OCI-LY3 (cell line): ENCODE results near the gene PKN3.

Experiments used
- H2AFZ ChIP-seq: fragments of 200-600, 300-600 bp; shearing (Covaris generic); 2 replicates; pipeline ENCODE4 v1.6.0; 2014; ENCODE audit warnings: antibody characterized with exemption, low read depth, low read length
- H3K27ac ChIP-seq: fragments of 200-600, 300-600 bp; sonication (generic); 2 replicates; pipeline ENCODE4 v1.5.1; 2014; ENCODE audit warnings: mild to moderate bottlenecking, low read length, moderate library complexity, mixed read lengths
- H3K27me3 ChIP-seq: fragments of 200-600, 300-600 bp; sonication (generic); 2 replicates; pipeline ENCODE4 v1.6.1; 2014; ENCODE audit warnings: low read depth, low read length, mixed read lengths
- H3K36me3 ChIP-seq: fragments of 200-600, 300-600 bp; sonication (generic); replicated peaks from 2 replicates; pipeline ENCODE3; 2014; ENCODE audit warnings: low read depth, low read length, mixed read lengths
- H3K4me1 ChIP-seq: fragments of 300-600, 200-600 bp; sonication (generic); 2 replicates; pipeline ENCODE4 v1.6.1; 2014; ENCODE audit warnings: low read length, mixed read lengths
- H3K4me2 ChIP-seq: fragments of 200-600, 300-600 bp; sonication (generic); 2 replicates; pipeline ENCODE4 v1.6.1; 2014; ENCODE audit warnings: low read length, mixed read lengths
- H3K4me3 ChIP-seq: fragments of 300-600, 200-600 bp; sonication (generic); 2 replicates; pipeline ENCODE4 v1.5.1; 2014; ENCODE audit warnings: antibody characterized with exemption, mild to moderate bottlenecking, low read length, moderate library complexity
- H3K79me2 ChIP-seq: fragments of 300-600, 200-600 bp; shearing (Covaris generic); 2 replicates; pipeline ENCODE4 v1.6.1; 2014; ENCODE audit warnings: mild to moderate bottlenecking, low read length, mixed read lengths
- H3K9ac ChIP-seq: fragments of 300-600, 200-600 bp; shearing (Covaris generic); 2 replicates; pipeline ENCODE4 v1.6.0; 2014; ENCODE audit warnings: mild to moderate bottlenecking, low read length, moderate library complexity
- H3K9me3 ChIP-seq: fragments of 200-600, 300-600 bp; shearing (Covaris generic); 2 replicates; pipeline ENCODE4 v1.6.1; 2014; ENCODE audit warnings: low read length, mixed read lengths; ENCODE audit not compliant: insufficient read depth
- H4K20me1 ChIP-seq: fragments of 200-600, 300-600 bp; sonication (generic); 2 replicates; pipeline ENCODE4 v1.6.1; 2016; ENCODE audit warnings: low read length, mixed read lengths; ENCODE audit not compliant: insufficient read depth
- CTCF ChIP-seq: fragments of 200-600, 300-600 bp; sonication (generic); IDR thresholded peaks from 2 replicates; pipeline ENCODE4 v1.5.1; 2014; ENCODE audit warnings: antibody characterized with exemption, low read length, low read depth
- EZH2phosphoT487 ChIP-seq: fragments of 200-600 bp; shearing (Covaris generic); IDR thresholded peaks from 2 replicates; pipeline ENCODE4 v1.6.1; 2018; ENCODE audit warnings: antibody characterized with exemption, mixed run types, low read depth

Gene PKN3

GRCh38 chr9:128743421-128743820, 41.1 kb downstream of the PKN3 start:
- Histone ChIP-seq H3K4me1 (no peaks in the 10 kb centered on the region), H3K4me3 (no peak overlapping the region), H3K27me3 (no peaks in the 10 kb centered on the region), H3K27ac (no peak overlapping the region), H3K36me3 (no peaks in the 10 kb centered on the region), H3K9me3 (no peaks in the 10 kb centered on the region), H2AFZ (no peak overlapping the region), H3K9ac (no peak overlapping the region), H3K4me2 (no peak overlapping the region), H3K79me2 (no peaks in the 10 kb centered on the region), H4K20me1 (no peaks in the 10 kb centered on the region)
- TF ChIP-seq CTCF = no peak

GRCh38 chr9:128747241-128747640, 44.9 kb downstream of the PKN3 start:
- no peak overlapping the region for H3K4me2 ChIP-seq
- TF ChIP-seq EZH2phosphoT487 (no peak), CTCF (no peak)
- H3K79me2 ChIP-seq = no peaks in the 10 kb centered on the region
- no peaks in the 10 kb centered on the region for H4K20me1 ChIP-seq
- H2AFZ ChIP-seq = no peak overlapping the region
- no peaks in the 10 kb centered on the region for H3K4me1 ChIP-seq
- H3K36me3 ChIP-seq = no peaks in the 10 kb centered on the region
- no peaks in the 10 kb centered on the region for H3K9me3 ChIP-seq
- no peak overlapping the region for H3K27ac ChIP-seq
- H3K9ac ChIP-seq = no peak overlapping the region
- H3K4me3 ChIP-seq = no peak overlapping the region
- no peaks in the 10 kb centered on the region for H3K27me3 ChIP-seq

DNA sequence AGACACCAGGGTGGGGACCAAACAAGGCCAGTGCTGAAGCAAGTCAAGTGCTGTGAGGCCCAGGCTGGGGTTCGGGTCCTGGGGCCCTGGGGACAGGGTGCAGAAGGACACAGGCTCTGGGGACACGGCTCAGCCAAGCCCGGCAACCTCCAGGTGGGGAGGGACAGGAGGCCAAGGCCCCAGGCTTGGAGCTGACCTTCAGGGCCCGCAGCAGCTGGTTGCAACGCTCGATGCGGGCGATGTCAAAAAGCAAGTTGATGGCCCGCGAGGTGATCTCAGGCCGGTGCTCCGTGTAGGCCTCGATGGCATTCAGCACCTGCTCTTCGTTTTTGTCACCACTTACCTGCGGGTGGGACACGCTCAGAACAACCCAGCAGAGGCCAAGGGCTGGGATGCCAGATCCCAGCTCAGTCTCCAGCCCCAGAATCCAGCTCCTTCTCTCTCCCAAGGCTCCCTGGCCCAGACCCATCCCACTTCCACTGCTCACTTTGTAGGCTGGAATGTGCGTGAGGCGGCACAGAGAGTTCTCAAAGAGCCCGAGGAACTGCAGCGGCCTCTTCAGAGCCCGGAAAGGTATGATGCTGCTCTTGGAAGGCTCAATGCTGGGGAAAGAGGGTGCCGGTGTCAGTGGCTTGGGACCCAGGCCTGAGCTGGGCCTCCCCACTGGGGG, 48.8 kb downstream of the PKN3 start:
- H4K20me1 ChIP-seq = no peaks in the 10 kb centered on the region
- no peak overlapping the region for H3K27ac ChIP-seq
- no peak for TF ChIP-seq CTCF
- TF ChIP-seq EZH2phosphoT487 = no peak
- H3K4me3 ChIP-seq = no peak overlapping the region
- H3K4me1 ChIP-seq = no peaks in the 10 kb centered on the region
- H2AFZ ChIP-seq = no peak overlapping the region
- H3K79me2 ChIP-seq = no peaks in the 10 kb centered on the region
- no peaks in the 10 kb centered on the region for H3K9me3 ChIP-seq
- H3K36me3 ChIP-seq = no peaks in the 10 kb centered on the region
- no peak overlapping the region for H3K9ac ChIP-seq
- no peaks in the 10 kb centered on the region for H3K27me3 ChIP-seq
- H3K4me2 ChIP-seq = no peak overlapping the region

GRCh38 chr9:128753627-128754026, 51.3 kb downstream of the PKN3 start:
- Histone ChIP-seq H3K36me3 (no peaks in the 10 kb centered on the region), H3K27me3 (no peaks in the 10 kb centered on the region), H3K27ac (no peak overlapping the region), H3K4me2 (no peak overlapping the region), H3K79me2 (no peaks in the 10 kb centered on the region), H3K4me1 (no peaks in the 10 kb centered on the region), H3K4me3 (no peak overlapping the region), H3K9me3 (no peaks in the 10 kb centered on the region), H4K20me1 (no peaks in the 10 kb centered on the region), H3K9ac (no peak overlapping the region), H2AFZ (no peak overlapping the region)
- TF ChIP-seq CTCF (no peak), EZH2phosphoT487 (no peak)
